HepG2 (cell line): Measurements from ENCODE around the gene IGF2BP3.

ENCODE experiments used
- CTCF ChIP-seq: sonication (generic); formaldehyde crosslinking; IDR thresholded peaks from 2 replicates; pipeline ENCODE4 v1.5.0; 2020; ENCODE audit warnings: mild to moderate bottlenecking, missing genetic modification reagents, moderate library complexity
- HMGXB4 ChIP-seq, 2 experiments: sonication (generic) in 1 of 2; formaldehyde crosslinking in 1 of 2; IDR thresholded peaks; 2 replicates each; pipeline versions ENCODE4 v1.4.0 to v1.6.1; 2018 to 2020; ENCODE audit warnings: missing genetic modification reagents in 2 of 2, borderline replicate concordance in 1 of 2, low read depth in 1 of 2, mild to moderate bottlenecking in 1 of 2, missing biosample characterization in 1 of 2
- TFAP4 ChIP-seq: sonication (generic); IDR thresholded peaks from 2 replicates; pipeline ENCODE4 v1.6.1; 2016; ENCODE audit warnings: low read depth, borderline replicate concordance
- ZNF558 ChIP-seq: sonication (generic); formaldehyde crosslinking; IDR thresholded peaks from 2 replicates; pipeline ENCODE4 v1.9.0; 2022; ENCODE audit warnings: mild to moderate bottlenecking, missing genetic modification reagents, borderline replicate concordance
- ZNF616 ChIP-seq: sonication (generic); formaldehyde crosslinking; IDR thresholded peaks from 2 replicates; pipeline ENCODE4 v1.5.0; 2020; ENCODE audit warnings: low read depth, mild to moderate bottlenecking, missing genetic modification reagents

- TF ChIP-seq CTCF (CRISPR knock-in tag) (no peak), TFAP4 (no peak), ZNF616 (CRISPR knock-in tag) (no peak), ZNF558 (CRISPR knock-in tag) (no peak), HMGXB4 (CRISPR knock-in tag; IDR thresholded peaks at IDR 0.05; ENCODE audit: borderline replicate concordance in 1 of 2, low read depth in 1 of 2) (no peak)
Observed at GRCh38 chr7:23287612-23288011, 182.7 kb downstream of the IGF2BP3 start.
